D721Med (cell line): ENCODE data around the gene ZNF485.
"Not testable (repeated sequence)": the region's sequence is repeated elsewhere in the genome, so short reads cannot be mapped to it uniquely, and the experiment has no call there.

Experiments used
- DNase-seq: peaks from one replicate; pipeline ENCODE4 v3.0.0; 2011; ENCODE audit warnings: low spot score; ENCODE audit not compliant: insufficient read length
- FAIRE-seq: peaks from 2 replicates; lab custom pipeline; 2011; peaks lifted over from hg19 to GRCh38; lab: Jason Lieb, UNC
- CTCF ChIP-seq: IDR thresholded peaks from 2 replicates; pipeline ENCODE4 v1.5.1; 2012; ENCODE audit warnings: mild to moderate bottlenecking, control low read depth; ENCODE audit not compliant: insufficient read depth; ENCODE audit errors: missing control alignments

The ZNF485 gene

GRCh38 chr10:43627942-43628341, 21.7 kb downstream of the ZNF485 start:
- FAIRE-seq (no peak), DNase-seq (no peak)
- no peak for TF ChIP-seq CTCF

- no peak for FAIRE-seq
- DNase-seq: no peak
- no peak for TF ChIP-seq CTCF
Observed at GRCh38 chr10:43628956-43629355, 22.7 kb downstream of the ZNF485 start.

- not testable (repeated sequence) for FAIRE-seq, DNase-seq
Observed at GRCh38 chr10:43635816-43636215, 29.6 kb downstream of the ZNF485 start.

- DNase-seq: no peak
Observed at GRCh38 chr10:43640603-43641002, 34.4 kb downstream of the ZNF485 start.

GRCh38 chr10:43644252-43644651, 38.0 kb downstream of the ZNF485 start:
- FAIRE-seq (no peak), DNase-seq (no peak)
- no peak for TF ChIP-seq CTCF

More at GRCh38 chr10:43640603-43641002, 34.4 kb downstream of the ZNF485 start:
- TF ChIP-seq CTCF: no peak
- no peak for FAIRE-seq

- no peak for DNase-seq
- no peak for TF ChIP-seq CTCF
- FAIRE-seq: no peak
Observed at GRCh38 chr10:43645866-43646265, 39.6 kb downstream of the ZNF485 start.

- DNase-seq: no peak
- TF ChIP-seq CTCF: no peak
- FAIRE-seq: no peak
Observed at GRCh38 chr10:43647576-43647975, 41.3 kb downstream of the ZNF485 start.

- TF ChIP-seq CTCF: no peak
- no peak for DNase-seq
- FAIRE-seq: no peak
Observed at GRCh38 chr10:43648095-43648397, 41.8 kb downstream of the ZNF485 start.
